ENCODE measurements around the gene ZBTB7C.

DNA sequence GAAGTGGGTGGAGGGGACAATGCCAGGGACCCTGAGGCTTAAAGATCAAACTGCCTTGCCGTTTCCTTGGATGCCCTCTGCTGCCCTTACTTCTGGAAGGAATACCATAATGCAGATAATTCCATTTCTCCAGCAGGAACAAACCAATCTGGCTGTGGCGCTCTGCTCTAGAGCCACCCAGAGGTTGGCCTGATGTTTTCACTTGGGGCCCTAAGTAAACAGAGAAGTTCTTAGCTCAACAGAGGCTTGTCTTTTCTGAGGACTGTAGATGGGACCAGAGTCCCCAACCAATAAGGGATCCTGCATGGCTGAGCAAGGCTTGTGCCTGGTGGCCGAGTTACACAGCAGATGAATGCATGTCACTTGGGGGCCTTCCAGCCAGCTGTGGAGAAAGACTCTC is 230.2 kb downstream of the ZBTB7C start:
- TF ChIP-seq, protein P1, sequence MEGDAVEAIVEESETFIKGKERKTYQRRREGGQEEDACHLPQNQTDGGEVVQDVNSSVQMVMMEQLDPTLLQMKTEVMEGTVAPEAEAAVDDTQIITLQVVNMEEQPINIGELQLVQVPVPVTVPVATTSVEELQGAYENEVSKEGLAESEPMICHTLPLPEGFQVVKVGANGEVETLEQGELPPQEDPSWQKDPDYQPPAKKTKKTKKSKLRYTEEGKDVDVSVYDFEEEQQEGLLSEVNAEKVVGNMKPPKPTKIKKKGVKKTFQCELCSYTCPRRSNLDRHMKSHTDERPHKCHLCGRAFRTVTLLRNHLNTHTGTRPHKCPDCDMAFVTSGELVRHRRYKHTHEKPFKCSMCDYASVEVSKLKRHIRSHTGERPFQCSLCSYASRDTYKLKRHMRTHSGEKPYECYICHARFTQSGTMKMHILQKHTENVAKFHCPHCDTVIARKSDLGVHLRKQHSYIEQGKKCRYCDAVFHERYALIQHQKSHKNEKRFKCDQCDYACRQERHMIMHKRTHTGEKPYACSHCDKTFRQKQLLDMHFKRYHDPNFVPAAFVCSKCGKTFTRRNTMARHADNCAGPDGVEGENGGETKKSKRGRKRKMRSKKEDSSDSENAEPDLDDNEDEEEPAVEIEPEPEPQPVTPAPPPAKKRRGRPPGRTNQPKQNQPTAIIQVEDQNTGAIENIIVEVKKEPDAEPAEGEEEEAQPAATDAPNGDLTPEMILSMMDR (IDR thresholded peaks at IDR 0.05): no peak
- TF ChIP-seq RAD21 (IDR thresholded peaks at IDR 0.05; ENCODE audit: low read length) (peak; percentile 24; the same call in 1 of the 2 replicates), GATA2 (CRISPR knock-in tag; IDR thresholded peaks at IDR 0.05) (no peak), RFX5 (IDR thresholded peaks at IDR 0.05; ENCODE audit: low read length) (no peak), SIN3A (IDR thresholded peaks at IDR 0.05; ENCODE audit: borderline replicate concordance, low read depth, low read length) (no peak)

Measured in SK-N-SH (cell line).